Adrenal gland (tissue), 12 donors: Measurements from ENCODE around the gene CDO1. TPM values are rescaled to one million over a fixed set of nuclear protein-coding genes. Genes with fewer than 3 reads are reported as not detected.

Source experiments
- DNase-seq, 7 donors: peaks; one replicate each; pipeline ENCODE4 v3.0.0-alpha.2; 2019 to 2020
- H3K27ac ChIP-seq, 5 donors: fragments of 200-600 bp; sonication (generic) in 4 of 5; 1 replicate in 3 of 5; 2 replicates in 2 of 5; pipeline versions ENCODE4 v1.5.1 to v1.8.0; 2016 to 2020; ENCODE audit warnings: mild to moderate bottlenecking in 1 of 5
- H3K27me3 ChIP-seq: fragments of 200-600 bp; 2 replicates; pipeline ENCODE4 v1.8.0; 2021
- H3K36me3 ChIP-seq, 2 donors: fragments of 200-600 bp; replicated peaks in 1 of 2; 1 replicate in 1 of 2; 2 replicates in 1 of 2; pipeline versions ENCODE4 v1.5.1 to v1.8.0; 2018 to 2022
- H3K4me1 ChIP-seq, 2 donors: fragments of 200-600 bp; replicated peaks in 1 of 2; 1 replicate in 1 of 2; 2 replicates in 1 of 2; pipeline versions ENCODE4 v1.5.1 to v1.8.0; 2018 to 2021
- H3K4me3 ChIP-seq, 4 donors: fragments of 200-600 bp; sonication (generic) in 3 of 4; one replicate each; pipeline ENCODE4 v1.5.1; 2016 to 2018
- H3K9me3 ChIP-seq, 3 donors: fragments of 200-600 bp; sonication (generic) in 1 of 3; replicated peaks in 1 of 3; 1 replicate in 2 of 3; 2 replicates in 1 of 3; pipeline versions ENCODE4 v1.5.1 to v1.8.0; 2016 to 2021
- CTCF ChIP-seq, 6 experiments: fragments of 450-650 bp in 4 of 6; fragments of 200-600 bp in 2 of 6; sonication (generic) in 1 of 6; IDR thresholded peaks; 1 replicate in 5 of 6; 2 replicates in 1 of 6; pipeline versions ENCODE4 v1.5.1 to v1.8.0; 2016 to 2021; ENCODE audit warnings: antibody characterized with exemption in 6 of 6, mild to moderate bottlenecking in 2 of 6, moderate library complexity in 1 of 6
- POLR2A ChIP-seq, 2 donors: fragments of 450-650 bp; IDR thresholded peaks; one replicate each; pipeline ENCODE4 v1.6.1; 2017; ENCODE audit warnings: antibody characterized with exemption in 2 of 2, mild to moderate bottlenecking in 2 of 2, moderate library complexity in 1 of 2
- WGBS, 4 donors: extraction: QIAGEN DNeasy Blood & Tissue Kit in 2 of 4; methylation state at CpG; one replicate each; pipeline versions ENCODE4 v1.1.5 to v1.1.7; 2013 to 2017; 5-methylcytosine and 5-hydroxymethylcytosine counted together
- intact Hi-C, 2 donors: fragments of 100-400 bp; cut with DNase I; formaldehyde crosslinking; loops; one replicate each; pipeline versions ENCODE4 v1.14.1 to v1.15.0; 2022 to 2023
- polyA plus RNA-seq, 3 donors: library from polyadenylated mRNA; stranded (reverse); fragments of 200-250 nt in 2 of 3; fragments of 350-450 nt in 1 of 3; fragmentation: Illumina TruSeq in 1 of 3; extraction: RNeasy Lipid Tissue Mini Kit (QIAGEN cat#74804) in 1 of 3; gene quantifications; one replicate each; pipeline ENCODE4 v1.2.3, GENCODE V29; 2013 to 2014
- total RNA-seq, 9 donors: library from RNA; depleted of rRNA in 4 of 9; stranded (reverse); fragments of >200 nt in 4 of 9; fragments of 120-200 nt in 1 of 9; fragmentation: NEBNext Ultra II Directional in 1 of 9; extraction: Animal tissue kit (Norgen Biotek cat#: 25700) in 1 of 9; gene quantifications; one replicate each; pipeline versions ENCODE4 v1.1.0 to v1.2.4, GENCODE V29; 2013 to 2023
- donor health status: healthy with polysubstance abuse.
- donor health status: Bipolar disorder and iron deficiency.
- donor health status: DM: yes; HTN: yes; CAD: no.
- donor health status: DM: no; HTN: no; CAD: no.
- donor health status: DM: no; HTN: no; CAD: no.
- donor health status: DM: yes; HTN: yes; CAD: no.

CDO1 gene
- total and polyA plus RNA-seq, 12 donors, result 7.5 to 87.3 (median 19.9) TPM

DNA sequence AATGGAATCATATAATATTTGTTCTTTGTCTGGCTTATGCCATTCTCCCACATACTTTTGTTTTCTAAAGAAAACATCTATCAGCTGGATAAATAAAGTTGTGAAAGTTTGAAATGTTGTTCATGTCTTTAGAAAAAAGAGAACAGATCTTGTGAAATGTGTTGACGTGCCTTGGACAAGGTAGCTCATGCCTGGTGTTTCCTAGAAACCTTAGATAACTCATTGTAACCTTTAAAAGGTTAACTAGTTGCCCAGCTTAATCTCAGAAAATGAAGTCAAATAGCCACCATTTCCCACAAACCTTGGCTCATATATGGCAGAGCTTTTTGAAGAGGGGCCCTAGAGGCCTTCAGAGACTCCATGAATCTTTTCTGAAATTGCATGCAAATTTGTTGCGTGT, 15.3 kb downstream of the CDO1 start:
- Histone ChIP-seq H3K9me3 (no peaks in the 10 kb centered on the region), H3K4me3 (no peak overlapping the region), H3K27me3 (no peaks in the 10 kb centered on the region), H3K36me3 (no peaks in the 10 kb centered on the region), H3K27ac (no peak overlapping the region), H3K4me1 (peaks cover 5 to 9% of the 10 kb centered on the region in 2 donors)
- no peak for TF ChIP-seq CTCF (IDR thresholded peaks at IDR 0.05)
- TF ChIP-seq POLR2A (IDR thresholded peaks at IDR 0.05), result no peak
- 89 to 100% (median 93%) methylated on average over 2 of the region's 2 CpGs for WGBS, 4 donors
- intact Hi-C loops, result no loop called here
- DNase-seq, result no peak

DNA sequence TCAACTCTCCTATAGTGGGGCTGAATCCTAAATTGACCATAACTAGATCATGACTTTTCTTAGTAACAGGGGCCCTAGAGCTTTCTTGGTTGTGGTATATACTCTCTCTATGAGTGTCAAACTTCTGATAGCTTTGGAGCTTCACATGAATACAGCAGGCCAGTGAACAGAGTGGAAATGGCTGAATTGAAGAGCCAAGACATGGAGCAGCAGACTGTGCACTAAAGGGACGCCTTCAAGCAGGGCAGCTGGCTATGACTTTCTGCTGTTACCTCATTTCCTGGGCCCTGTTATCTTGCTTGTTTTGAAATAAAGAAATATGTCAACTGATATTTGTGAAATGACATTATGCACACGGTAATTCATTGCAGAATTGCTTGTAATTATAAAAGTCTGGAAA, 16.4 kb downstream of the CDO1 start:
- DNase-seq, result peak in 1 of 7 donors; percentile 4
- no peaks in the 10 kb centered on the region for H3K9me3 ChIP-seq
- intact Hi-C loops, result no loop called here

DNA sequence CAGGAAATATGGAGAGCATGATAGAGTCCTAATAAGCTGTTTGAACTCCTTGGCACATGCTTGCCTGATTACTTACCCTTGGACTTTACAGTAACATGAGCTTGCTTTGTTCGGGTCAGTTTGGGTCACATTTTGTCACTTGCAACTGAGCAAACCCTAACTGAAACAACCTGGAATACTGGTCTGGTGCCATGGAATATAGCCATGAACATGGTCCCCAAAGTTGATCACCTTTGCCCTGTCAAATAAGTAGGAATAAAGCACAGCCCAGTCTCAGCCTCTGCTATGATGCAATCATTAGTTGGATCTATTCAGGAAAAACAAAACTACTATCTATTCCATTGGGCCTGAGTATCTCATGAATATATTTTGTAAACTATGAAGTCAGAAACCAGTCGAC, 18.2 kb downstream of the CDO1 start:
- Histone ChIP-seq H3K9me3 (no peaks in the 10 kb centered on the region), H3K4me1 (peaks cover 5 to 9% of the 10 kb centered on the region in 2 donors), H3K27ac (peak overlapping the region in 2 of 5 donors; percentile 4 to 48), H3K27me3 (no peaks in the 10 kb centered on the region), H3K4me3 (no peak overlapping the region), H3K36me3 (no peaks in the 10 kb centered on the region)
- intact Hi-C loops, result no loop called here
- 33 to 58% (median 44%) methylated on average over 2 of the region's 2 CpGs for WGBS, 4 donors
- TF ChIP-seq POLR2A (IDR thresholded peaks at IDR 0.05) (no peak), CTCF (IDR thresholded peaks at IDR 0.05) (no peak)
- DNase-seq, result peak in 1 of 7 donors; percentile 6

More for the DNA sequence above, 16.4 kb downstream of the CDO1 start:
- Histone ChIP-seq H3K36me3 (no peaks in the 10 kb centered on the region), H3K4me1 (peaks cover 5 to 9% of the 10 kb centered on the region in 2 donors), H3K4me3 (no peak overlapping the region), H3K27ac (no peak overlapping the region), H3K27me3 (no peaks in the 10 kb centered on the region)
- TF ChIP-seq CTCF (IDR thresholded peaks at IDR 0.05), result no peak
- no peak for TF ChIP-seq POLR2A (IDR thresholded peaks at IDR 0.05)
- 65 to 77% (median 76%) methylated on average over 2 of the region's 2 CpGs for WGBS, 4 donors

GRCh38 chr5:115796656-115797055, 19.8 kb downstream of the CDO1 start:
- 89 to 97% (median 93%) methylated on average over 3 of the region's 3 CpGs for WGBS, 4 donors
- intact Hi-C loops, result no loop called here
- no peaks in the 10 kb centered on the region for H3K27me3 ChIP-seq
- H3K27ac ChIP-seq, result no peak overlapping the region
- no peak for TF ChIP-seq POLR2A (IDR thresholded peaks at IDR 0.05)
- TF ChIP-seq CTCF (IDR thresholded peaks at IDR 0.05), result no peak
- no peaks in the 10 kb centered on the region for H3K36me3 ChIP-seq
- peaks cover 5 to 9% of the 10 kb centered on the region in 2 donors for H3K4me1 ChIP-seq
- no peak for DNase-seq
- no peaks in the 10 kb centered on the region for H3K9me3 ChIP-seq
- no peak overlapping the region for H3K4me3 ChIP-seq
